Trophoblast cell (in vitro differentiated cells and primary cell): ENCODE measurements around the gene SS18.

Experiments
- DNase-seq, 2 donors: peaks; one replicate each; pipeline ENCODE4 v3.0.0-alpha.2; 2016
- H2AFZ ChIP-seq: 2 replicates; pipeline ENCODE4 v1.6.1; 2013; ENCODE audit warnings: low read length, moderate library complexity, mild to moderate bottlenecking; ENCODE audit not compliant: insufficient read depth, poor library complexity
- H2AK5ac ChIP-seq: 2 replicates; pipeline ENCODE4 v1.6.1; 2013; ENCODE audit warnings: mild to moderate bottlenecking, low read length
- H2BK120ac ChIP-seq: 2 replicates; pipeline ENCODE4 v1.6.1; 2013; ENCODE audit warnings: low read length, mild to moderate bottlenecking, moderate library complexity; ENCODE audit not compliant: insufficient read depth, poor library complexity
- H2BK12ac ChIP-seq: 2 replicates; pipeline ENCODE4 v1.6.1; 2013; ENCODE audit warnings: mild to moderate bottlenecking, low read length, moderate library complexity
- H2BK5ac ChIP-seq: 2 replicates; pipeline ENCODE4 v1.6.1; 2013; ENCODE audit warnings: low read length, low read depth, moderate library complexity, mild to moderate bottlenecking; ENCODE audit not compliant: poor library complexity
- H3K14ac ChIP-seq: 2 replicates; pipeline ENCODE4 v1.6.1; 2013; ENCODE audit warnings: mild to moderate bottlenecking, low read length
- H3K18ac ChIP-seq: 2 replicates; pipeline ENCODE4 v1.6.1; 2013; ENCODE audit warnings: mild to moderate bottlenecking, low read length
- H3K23ac ChIP-seq: 2 replicates; pipeline ENCODE4 v1.6.1; 2013; ENCODE audit warnings: low read length
- H3K27ac ChIP-seq: 2 replicates; pipeline ENCODE4 v1.5.1; 2013; ENCODE audit warnings: low read depth, mild to moderate bottlenecking, inconsistent platforms, low read length, moderate library complexity
- H3K27me3 ChIP-seq: 2 replicates; pipeline ENCODE4 v1.6.1; 2013; ENCODE audit warnings: inconsistent platforms, mild to moderate bottlenecking, low read length, moderate library complexity; ENCODE audit not compliant: insufficient read depth
- H3K36me3 ChIP-seq, 2 experiments: 1 replicate in 1 of 2; 2 replicates in 1 of 2; pipeline ENCODE4 v1.6.1; 2013; ENCODE audit warnings: low read length in 2 of 2, mild to moderate bottlenecking in 2 of 2, moderate library complexity in 1 of 2; ENCODE audit not compliant: insufficient read depth in 2 of 2, control insufficient read depth in 1 of 2
- H3K4ac ChIP-seq: 2 replicates; pipeline ENCODE4 v1.6.1; 2013; ENCODE audit warnings: low read depth, mild to moderate bottlenecking, low read length, moderate library complexity
- H3K4me1 ChIP-seq, 2 experiments: 1 replicate in 1 of 2; 2 replicates in 1 of 2; pipeline ENCODE4 v1.6.1; 2013; ENCODE audit warnings: low read length in 2 of 2, mild to moderate bottlenecking in 2 of 2, moderate library complexity in 1 of 2; ENCODE audit not compliant: insufficient read depth in 2 of 2, control insufficient read depth in 1 of 2
- H3K4me2 ChIP-seq: 2 replicates; pipeline ENCODE4 v1.6.1; 2013; ENCODE audit warnings: inconsistent platforms, mild to moderate bottlenecking, low read length, moderate library complexity
- H3K4me3 ChIP-seq: 2 replicates; pipeline ENCODE4 v1.5.1; 2013; ENCODE audit warnings: mild to moderate bottlenecking, low read depth, low read length, inconsistent platforms
- H3K79me1 ChIP-seq: one replicate; pipeline ENCODE4 v1.6.1; 2013; ENCODE audit warnings: low read length
- H3K79me2 ChIP-seq: 2 replicates; pipeline ENCODE4 v1.6.1; 2013; ENCODE audit warnings: low read length, mild to moderate bottlenecking; ENCODE audit not compliant: control insufficient read depth, insufficient read depth, poor library complexity
- H3K9ac ChIP-seq: 2 replicates; pipeline ENCODE4 v1.6.1; 2013; ENCODE audit warnings: mild to moderate bottlenecking, low read length
- H3K9me3 ChIP-seq: 2 replicates; pipeline ENCODE4 v1.6.1; 2013; ENCODE audit warnings: low read depth, mild to moderate bottlenecking, control low read depth, inconsistent platforms, low read length; ENCODE audit not compliant: insufficient read depth
- H4K12ac ChIP-seq: 2 replicates; pipeline ENCODE4 v1.6.1; 2013; ENCODE audit warnings: low read depth, mild to moderate bottlenecking, low read length, moderate library complexity
- H4K8ac ChIP-seq: 2 replicates; pipeline ENCODE4 v1.6.1; 2013; ENCODE audit warnings: low read depth, mild to moderate bottlenecking, low read length, moderate library complexity
- H4K91ac ChIP-seq: one replicate; pipeline ENCODE4 v1.6.1; 2013; ENCODE audit warnings: low read depth, mild to moderate bottlenecking, low read length, moderate library complexity
- WGBS: extraction: QIAGEN DNeasy Blood & Tissue Kit; methylation state at CpG from one replicate; pipeline ENCODE4 v1.1.7; 2013; ENCODE audit warnings: missing lambda C conversion rate; ENCODE audit not compliant: insufficient read length, insufficient coverage; ENCODE audit errors: extremely low coverage; 5-methylcytosine and 5-hydroxymethylcytosine counted together

The SS18 gene

DNA sequence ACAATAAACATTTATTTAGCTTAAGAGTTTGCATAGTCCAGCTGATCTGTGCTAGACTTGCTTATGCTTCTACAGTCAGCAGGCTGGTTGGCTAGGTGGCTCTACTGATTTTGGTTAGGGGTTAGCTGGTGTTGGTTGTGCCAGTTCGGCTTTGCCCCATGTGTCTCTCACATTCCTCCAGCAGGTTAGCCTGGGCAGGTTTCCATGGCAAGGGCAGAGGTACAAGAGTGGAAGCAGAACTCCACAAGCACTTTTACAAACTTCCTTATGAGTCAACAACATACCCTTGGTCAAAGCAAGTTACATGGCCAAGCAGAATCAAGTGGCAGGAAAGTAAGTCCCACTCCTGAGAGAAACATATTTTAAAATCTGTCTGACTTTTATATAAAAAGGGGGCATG, 82.3 kb downstream of the SS18 start:
- no peak overlapping the region for H3K4ac ChIP-seq
- H2BK12ac ChIP-seq = no peak overlapping the region
- no peak overlapping the region for H3K14ac ChIP-seq
- H3K79me1 ChIP-seq = no peaks in the 10 kb centered on the region
- WGBS = no CpG with 5 or more reads among the region's 1 CpG
- no peak overlapping the region for H3K4me3 ChIP-seq
- no peak for DNase-seq
- no peaks in the 10 kb centered on the region for H3K4me1 ChIP-seq
- H3K27me3 ChIP-seq = no peaks in the 10 kb centered on the region
- H2AFZ ChIP-seq = no peak overlapping the region
- no peak overlapping the region for H4K91ac ChIP-seq
- H3K36me3 ChIP-seq = peaks cover 3 to 4% of the 10 kb centered on the region in 2 experiments
- H3K23ac ChIP-seq = no peak overlapping the region
- H3K18ac ChIP-seq = no peak overlapping the region
- no peak overlapping the region for H3K27ac ChIP-seq
- peak overlapping the region; percentile 5 for H3K9ac ChIP-seq
- H4K8ac ChIP-seq = no peak overlapping the region
- no peak overlapping the region for H3K4me2 ChIP-seq
- no peak overlapping the region for H4K12ac ChIP-seq
- no peak overlapping the region for H2BK120ac ChIP-seq
- H3K79me2 ChIP-seq = no peaks in the 10 kb centered on the region
- no peaks in the 10 kb centered on the region for H3K9me3 ChIP-seq
- H2AK5ac ChIP-seq = no peak overlapping the region
- no peak overlapping the region for H2BK5ac ChIP-seq

DNA sequence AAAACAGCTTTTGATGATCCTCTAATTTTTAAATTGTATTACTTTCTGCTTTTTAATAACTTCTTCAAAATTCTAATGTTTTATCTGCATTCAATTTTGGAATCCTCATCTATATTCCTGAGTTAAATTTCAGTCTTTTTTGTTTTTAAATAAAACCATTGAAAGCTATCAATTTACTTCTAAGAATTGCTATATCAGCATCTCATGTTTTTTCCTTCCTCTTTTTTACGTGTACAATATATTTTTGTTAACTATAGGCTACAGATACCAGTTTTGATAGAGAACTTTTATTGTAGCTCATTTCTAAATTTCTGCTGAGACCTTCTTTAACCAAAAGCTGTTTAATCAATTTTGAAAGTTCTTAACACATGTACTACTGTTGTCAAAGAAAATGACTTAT, 84.5 kb downstream of the SS18 start:
- Histone ChIP-seq H3K4me1 (no peaks in the 10 kb centered on the region), H3K36me3 (peaks cover 0 to 2% of the 10 kb centered on the region in 2 experiments), H3K18ac (no peak overlapping the region), H2BK12ac (no peak overlapping the region), H3K79me2 (no peaks in the 10 kb centered on the region), H2BK120ac (no peak overlapping the region), H3K27me3 (no peaks in the 10 kb centered on the region), H3K79me1 (no peaks in the 10 kb centered on the region), H2AFZ (no peak overlapping the region), H2BK5ac (no peak overlapping the region), H2AK5ac (no peak overlapping the region), H3K4me2 (no peak overlapping the region), H3K4ac (no peak overlapping the region), H4K12ac (no peak overlapping the region), H3K27ac (no peak overlapping the region), H3K9ac (no peak overlapping the region), H4K8ac (no peak overlapping the region), H3K4me3 (no peak overlapping the region), H3K9me3 (no peaks in the 10 kb centered on the region), H3K23ac (no peak overlapping the region), H3K14ac (no peak overlapping the region), H4K91ac (no peak overlapping the region)
- no peak for DNase-seq
- no CpG with 5 or more reads among the region's 1 CpG for WGBS

DNA sequence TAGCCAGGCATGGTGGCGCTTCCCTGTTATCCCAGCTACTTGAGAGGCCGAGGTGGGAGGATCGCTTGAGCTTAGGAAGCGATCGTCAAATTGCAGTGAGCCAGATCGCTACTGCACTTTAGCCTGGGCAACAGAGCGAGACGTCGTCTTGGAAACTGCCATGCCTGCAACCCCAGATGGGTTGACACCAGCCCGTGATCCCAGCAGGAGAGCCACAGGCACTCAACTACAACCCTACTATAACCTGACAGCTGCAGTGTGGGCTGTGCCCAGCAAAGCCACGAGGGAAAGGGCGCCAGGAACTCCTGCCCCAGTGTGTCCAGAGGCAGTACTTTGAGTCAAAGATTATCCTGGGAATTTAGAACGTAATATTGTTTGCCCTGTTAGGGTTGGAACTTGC, 85.6 kb downstream of the SS18 start:
- Histone ChIP-seq H3K4me1 (no peaks in the 10 kb centered on the region), H2BK120ac (no peak overlapping the region), H3K18ac (no peak overlapping the region), H2AFZ (no peak overlapping the region), H4K91ac (no peak overlapping the region), H2BK5ac (no peak overlapping the region), H3K23ac (no peak overlapping the region), H3K4ac (no peak overlapping the region), H2AK5ac (no peak overlapping the region), H3K27me3 (no peaks in the 10 kb centered on the region), H3K79me2 (no peaks in the 10 kb centered on the region), H3K4me2 (no peak overlapping the region), H4K12ac (no peak overlapping the region), H3K36me3 (peaks cover 0 to 2% of the 10 kb centered on the region in 2 experiments), H3K4me3 (no peak overlapping the region), H3K14ac (no peak overlapping the region), H3K79me1 (no peaks in the 10 kb centered on the region), H4K8ac (no peak overlapping the region), H3K9ac (no peak overlapping the region), H3K27ac (no peak overlapping the region), H2BK12ac (no peak overlapping the region), H3K9me3 (no peaks in the 10 kb centered on the region)
- WGBS = no CpG with 5 or more reads among the region's 13 CpGs
- no peak for DNase-seq

DNA sequence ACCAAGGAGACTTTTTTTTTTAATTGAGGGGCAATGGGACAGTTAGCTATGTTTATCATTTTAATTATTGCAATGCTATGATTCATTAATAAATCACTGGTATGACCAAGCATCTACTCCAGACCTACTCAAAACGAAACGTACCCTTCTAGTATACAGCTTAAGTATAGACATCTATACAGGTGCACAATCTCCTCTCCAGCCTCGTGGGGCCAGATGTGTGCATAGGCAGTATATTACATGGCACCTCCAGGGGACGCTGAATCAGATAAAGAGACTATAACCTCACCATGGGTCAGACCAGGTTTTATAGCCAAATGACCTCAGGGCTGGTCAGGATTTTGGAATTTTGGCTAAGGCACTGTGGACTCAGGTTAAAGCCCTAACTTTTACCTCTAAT, 86.6 kb downstream of the SS18 start:
- no peak overlapping the region for H3K23ac ChIP-seq
- no CpG with 5 or more reads among the region's 4 CpGs for WGBS
- H3K4ac ChIP-seq = no peak overlapping the region
- H2AFZ ChIP-seq = no peak overlapping the region
- no peaks in the 10 kb centered on the region for H3K36me3 ChIP-seq
- no peak overlapping the region for H3K9ac ChIP-seq
- H3K18ac ChIP-seq = no peak overlapping the region
- no peak overlapping the region for H3K4me2 ChIP-seq
- H2BK12ac ChIP-seq = no peak overlapping the region
- no peaks in the 10 kb centered on the region for H3K4me1 ChIP-seq
- no peak overlapping the region for H4K91ac ChIP-seq
- H3K27me3 ChIP-seq = no peaks in the 10 kb centered on the region
- H4K8ac ChIP-seq = no peak overlapping the region
- H2BK120ac ChIP-seq = no peak overlapping the region
- no peaks in the 10 kb centered on the region for H3K79me1 ChIP-seq
- no peaks in the 10 kb centered on the region for H3K9me3 ChIP-seq
- H3K27ac ChIP-seq = no peak overlapping the region
- H2AK5ac ChIP-seq = no peak overlapping the region
- H2BK5ac ChIP-seq = no peak overlapping the region
- H4K12ac ChIP-seq = no peak overlapping the region
- DNase-seq = no peak
- no peak overlapping the region for H3K4me3 ChIP-seq
- H3K14ac ChIP-seq = no peak overlapping the region
- H3K79me2 ChIP-seq = no peaks in the 10 kb centered on the region
